ENCODE results near the gene TPM4. TPM values are rescaled to one million over a fixed set of nuclear protein-coding genes. Genes with fewer than 3 reads are reported as not detected.
A peak's percentile ranks its signal among the peaks of the same experiment; 100 is the strongest.

Gene TPM4
- total and polyA plus RNA-seq, 2 of the 13 experiments (the other 11 are each of a cell fraction or from before 2014, with no cell fraction given) = 180 to 188 TPM

DNA sequence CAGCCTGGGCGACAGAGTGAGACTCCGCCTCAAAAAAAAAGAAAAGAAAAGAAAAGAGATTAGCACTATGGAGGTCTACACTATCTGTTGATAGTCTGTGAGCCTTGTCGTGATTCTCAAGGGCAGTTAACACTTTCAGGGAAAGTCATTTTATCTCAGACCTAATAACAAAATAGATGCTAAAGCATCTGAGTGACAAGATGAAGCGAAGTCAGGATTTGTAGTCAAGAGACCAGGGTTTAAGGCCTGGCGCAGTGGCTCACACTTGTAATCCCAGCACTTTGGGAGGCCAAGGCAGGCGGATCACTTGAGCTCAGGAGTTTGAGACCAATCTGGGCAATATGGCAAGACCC is 22.1 kb downstream of the TPM4 start (continued):
- no peak for TF ChIP-seq ZBTB1 (CRISPR knock-in tag; IDR thresholded peaks at IDR 0.05; ENCODE audit: borderline replicate concordance)
- TF ChIP-seq ZNF816 (CRISPR knock-in tag; IDR thresholded peaks at IDR 0.05; ENCODE audit: borderline replicate concordance) = no peak
- no peak for TF ChIP-seq KDM5B (CRISPR knock-in tag; IDR thresholded peaks at IDR 0.05; ENCODE audit: borderline replicate concordance)
- TF ChIP-seq ZNF350 (CRISPR knock-in tag; IDR thresholded peaks at IDR 0.05; ENCODE audit: borderline replicate concordance, low read depth) = no peak
- TF ChIP-seq ZNF501 (CRISPR knock-in tag; IDR thresholded peaks at IDR 0.05) = 0 out of 2 replicates have a peak, but pooled peaks have one; percentile 6
- no peak for TF ChIP-seq HIVEP1 (CRISPR knock-in tag; IDR thresholded peaks at IDR 0.05)
- TF ChIP-seq REL (CRISPR knock-in tag; conservative IDR thresholded peaks at IDR 0.05) = no peak
- TF ChIP-seq ZNF652 (CRISPR knock-in tag; IDR thresholded peaks at IDR 0.05; ENCODE audit: borderline replicate concordance, low read depth) = peak; percentile 72; the same call in 1 of the 2 replicates
- TF ChIP-seq SMARCE1 (IDR thresholded peaks at IDR 0.05; ENCODE audit: borderline replicate concordance) = no peak
- TF ChIP-seq ONECUT2 (CRISPR knock-in tag; IDR thresholded peaks at IDR 0.05) = no peak
- TF ChIP-seq, protein P1, sequence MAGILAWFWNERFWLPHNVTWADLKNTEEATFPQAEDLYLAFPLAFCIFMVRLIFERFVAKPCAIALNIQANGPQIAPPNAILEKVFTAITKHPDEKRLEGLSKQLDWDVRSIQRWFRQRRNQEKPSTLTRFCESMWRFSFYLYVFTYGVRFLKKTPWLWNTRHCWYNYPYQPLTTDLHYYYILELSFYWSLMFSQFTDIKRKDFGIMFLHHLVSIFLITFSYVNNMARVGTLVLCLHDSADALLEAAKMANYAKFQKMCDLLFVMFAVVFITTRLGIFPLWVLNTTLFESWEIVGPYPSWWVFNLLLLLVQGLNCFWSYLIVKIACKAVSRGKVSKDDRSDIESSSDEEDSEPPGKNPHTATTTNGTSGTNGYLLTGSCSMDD (CRISPR knock-in tag; IDR thresholded peaks at IDR 0.05) = no peak
- no peak for TF ChIP-seq ZNF547 (CRISPR knock-in tag; IDR thresholded peaks at IDR 0.05)
- TF ChIP-seq ZBTB7B (CRISPR knock-in tag; IDR thresholded peaks at IDR 0.05) = 0 out of 2 replicates have a peak, but pooled peaks have one; percentile 2
- TF ChIP-seq, protein P2, sequence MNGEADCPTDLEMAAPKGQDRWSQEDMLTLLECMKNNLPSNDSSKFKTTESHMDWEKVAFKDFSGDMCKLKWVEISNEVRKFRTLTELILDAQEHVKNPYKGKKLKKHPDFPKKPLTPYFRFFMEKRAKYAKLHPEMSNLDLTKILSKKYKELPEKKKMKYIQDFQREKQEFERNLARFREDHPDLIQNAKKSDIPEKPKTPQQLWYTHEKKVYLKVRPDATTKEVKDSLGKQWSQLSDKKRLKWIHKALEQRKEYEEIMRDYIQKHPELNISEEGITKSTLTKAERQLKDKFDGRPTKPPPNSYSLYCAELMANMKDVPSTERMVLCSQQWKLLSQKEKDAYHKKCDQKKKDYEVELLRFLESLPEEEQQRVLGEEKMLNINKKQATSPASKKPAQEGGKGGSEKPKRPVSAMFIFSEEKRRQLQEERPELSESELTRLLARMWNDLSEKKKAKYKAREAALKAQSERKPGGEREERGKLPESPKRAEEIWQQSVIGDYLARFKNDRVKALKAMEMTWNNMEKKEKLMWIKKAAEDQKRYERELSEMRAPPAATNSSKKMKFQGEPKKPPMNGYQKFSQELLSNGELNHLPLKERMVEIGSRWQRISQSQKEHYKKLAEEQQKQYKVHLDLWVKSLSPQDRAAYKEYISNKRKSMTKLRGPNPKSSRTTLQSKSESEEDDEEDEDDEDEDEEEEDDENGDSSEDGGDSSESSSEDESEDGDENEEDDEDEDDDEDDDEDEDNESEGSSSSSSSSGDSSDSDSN (CRISPR knock-in tag; IDR thresholded peaks at IDR 0.05) = no peak
- TF ChIP-seq NRL (CRISPR knock-in tag; IDR thresholded peaks at IDR 0.05; ENCODE audit: borderline replicate concordance) = no peak
- no peak for TF ChIP-seq ZNF10 (CRISPR knock-in tag; IDR thresholded peaks at IDR 0.05; ENCODE audit: borderline replicate concordance, low read depth)
- TF ChIP-seq, protein P3, sequence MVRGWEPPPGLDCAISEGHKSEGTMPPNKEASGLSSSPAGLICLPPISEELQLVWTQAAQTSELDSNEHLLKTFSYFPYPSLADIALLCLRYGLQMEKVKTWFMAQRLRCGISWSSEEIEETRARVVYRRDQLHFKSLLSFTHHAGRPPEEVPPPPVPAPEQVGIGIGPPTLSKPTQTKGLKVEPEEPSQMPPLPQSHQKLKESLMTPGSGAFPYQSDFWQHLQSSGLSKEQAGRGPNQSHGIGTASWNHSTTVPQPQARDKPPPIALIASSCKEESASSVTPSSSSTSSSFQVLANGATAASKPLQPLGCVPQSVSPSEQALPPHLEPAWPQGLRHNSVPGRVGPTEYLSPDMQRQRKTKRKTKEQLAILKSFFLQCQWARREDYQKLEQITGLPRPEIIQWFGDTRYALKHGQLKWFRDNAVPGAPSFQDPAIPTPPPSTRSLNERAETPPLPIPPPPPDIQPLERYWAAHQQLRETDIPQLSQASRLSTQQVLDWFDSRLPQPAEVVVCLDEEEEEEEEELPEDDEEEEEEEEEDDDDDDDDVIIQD (CRISPR knock-in tag; IDR thresholded peaks at IDR 0.05; ENCODE audit: low read depth) = 0 out of 2 replicates have a peak, but pooled peaks have one; percentile 11
- TF ChIP-seq POLR2AphosphoS5 (IDR thresholded peaks at IDR 0.05; ENCODE audit: low read depth, low read length) = no peak
- 0 out of 2 replicates have a peak, but pooled peaks have one; percentile 16 for TF ChIP-seq HDAC1 (CRISPR knock-in tag; IDR thresholded peaks at IDR 0.05)
- no peak for TF ChIP-seq NKX3-1 (CRISPR knock-in tag; IDR thresholded peaks at IDR 0.05)
- no peak for TF ChIP-seq ZNF496 (CRISPR knock-in tag; IDR thresholded peaks at IDR 0.05; ENCODE audit: insufficient replicate concordance)
- TF ChIP-seq, protein P4, sequence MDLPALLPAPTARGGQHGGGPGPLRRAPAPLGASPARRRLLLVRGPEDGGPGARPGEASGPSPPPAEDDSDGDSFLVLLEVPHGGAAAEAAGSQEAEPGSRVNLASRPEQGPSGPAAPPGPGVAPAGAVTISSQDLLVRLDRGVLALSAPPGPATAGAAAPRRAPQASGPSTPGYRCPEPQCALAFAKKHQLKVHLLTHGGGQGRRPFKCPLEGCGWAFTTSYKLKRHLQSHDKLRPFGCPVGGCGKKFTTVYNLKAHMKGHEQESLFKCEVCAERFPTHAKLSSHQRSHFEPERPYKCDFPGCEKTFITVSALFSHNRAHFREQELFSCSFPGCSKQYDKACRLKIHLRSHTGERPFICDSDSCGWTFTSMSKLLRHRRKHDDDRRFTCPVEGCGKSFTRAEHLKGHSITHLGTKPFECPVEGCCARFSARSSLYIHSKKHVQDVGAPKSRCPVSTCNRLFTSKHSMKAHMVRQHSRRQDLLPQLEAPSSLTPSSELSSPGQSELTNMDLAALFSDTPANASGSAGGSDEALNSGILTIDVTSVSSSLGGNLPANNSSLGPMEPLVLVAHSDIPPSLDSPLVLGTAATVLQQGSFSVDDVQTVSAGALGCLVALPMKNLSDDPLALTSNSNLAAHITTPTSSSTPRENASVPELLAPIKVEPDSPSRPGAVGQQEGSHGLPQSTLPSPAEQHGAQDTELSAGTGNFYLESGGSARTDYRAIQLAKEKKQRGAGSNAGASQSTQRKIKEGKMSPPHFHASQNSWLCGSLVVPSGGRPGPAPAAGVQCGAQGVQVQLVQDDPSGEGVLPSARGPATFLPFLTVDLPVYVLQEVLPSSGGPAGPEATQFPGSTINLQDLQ (CRISPR knock-in tag; IDR thresholded peaks at IDR 0.05) = 0 out of 2 replicates have a peak, but pooled peaks have one; percentile 30
- TF ChIP-seq, protein P5, sequence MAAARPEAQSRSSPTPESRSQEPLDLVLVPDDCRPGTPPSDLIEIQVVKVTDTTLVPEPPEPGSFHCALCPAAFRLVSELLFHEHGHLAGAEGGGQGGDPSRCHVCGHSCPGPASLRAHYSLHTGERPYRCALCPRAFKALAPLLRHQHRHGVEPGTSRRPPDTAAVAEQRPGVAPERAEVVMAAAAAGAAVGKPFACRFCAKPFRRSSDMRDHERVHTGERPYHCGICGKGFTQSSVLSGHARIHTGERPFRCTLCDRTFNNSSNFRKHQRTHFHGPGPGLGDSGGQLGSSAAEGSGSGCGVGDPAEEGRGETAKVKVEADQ (CRISPR knock-in tag; IDR thresholded peaks at IDR 0.05; ENCODE audit: borderline replicate concordance) = no peak

All from HepG2 (cell line).